Testis (tissue), 2 donors: ENCODE measurements around the gene BCAS3.

Experiments used
- POLR2A ChIP-seq: fragments of 450-650 bp; IDR thresholded peaks from one replicate; pipeline ENCODE4 v1.6.1; 2017; ENCODE audit warnings: antibody characterized with exemption, mild to moderate bottlenecking, moderate library complexity
- TF ChIP-seq, protein P1 (sequence below), 3 experiments: fragments of 450-650 bp in 2 of 3; fragments of 200-600 bp in 1 of 3; sonication (generic) in 1 of 3; IDR thresholded peaks; one replicate each; pipeline ENCODE4 v1.5.1; 2016 to 2019; ENCODE audit warnings: antibody characterized with exemption in 3 of 3, mild to moderate bottlenecking in 2 of 3, moderate library complexity in 1 of 3

DNA sequence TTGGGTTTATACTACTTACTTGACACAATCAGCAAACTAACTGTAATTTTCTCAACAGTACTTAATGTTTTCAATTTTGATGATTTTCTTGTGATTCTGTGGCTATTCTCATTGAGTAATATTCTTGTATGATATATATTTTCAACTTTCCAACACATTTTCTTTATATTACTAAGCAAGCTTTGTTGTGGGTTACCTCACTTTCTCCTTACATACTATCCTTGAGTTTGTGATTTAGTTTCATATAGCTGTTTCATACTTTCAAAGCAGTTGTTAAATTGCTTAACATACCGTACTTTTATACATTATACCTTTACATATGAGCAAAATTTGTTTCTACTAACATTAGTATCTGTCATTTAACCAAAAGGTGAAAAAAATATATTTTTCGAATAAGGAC, 197.1 kb downstream of the BCAS3 start:
- TF ChIP-seq, protein P1, sequence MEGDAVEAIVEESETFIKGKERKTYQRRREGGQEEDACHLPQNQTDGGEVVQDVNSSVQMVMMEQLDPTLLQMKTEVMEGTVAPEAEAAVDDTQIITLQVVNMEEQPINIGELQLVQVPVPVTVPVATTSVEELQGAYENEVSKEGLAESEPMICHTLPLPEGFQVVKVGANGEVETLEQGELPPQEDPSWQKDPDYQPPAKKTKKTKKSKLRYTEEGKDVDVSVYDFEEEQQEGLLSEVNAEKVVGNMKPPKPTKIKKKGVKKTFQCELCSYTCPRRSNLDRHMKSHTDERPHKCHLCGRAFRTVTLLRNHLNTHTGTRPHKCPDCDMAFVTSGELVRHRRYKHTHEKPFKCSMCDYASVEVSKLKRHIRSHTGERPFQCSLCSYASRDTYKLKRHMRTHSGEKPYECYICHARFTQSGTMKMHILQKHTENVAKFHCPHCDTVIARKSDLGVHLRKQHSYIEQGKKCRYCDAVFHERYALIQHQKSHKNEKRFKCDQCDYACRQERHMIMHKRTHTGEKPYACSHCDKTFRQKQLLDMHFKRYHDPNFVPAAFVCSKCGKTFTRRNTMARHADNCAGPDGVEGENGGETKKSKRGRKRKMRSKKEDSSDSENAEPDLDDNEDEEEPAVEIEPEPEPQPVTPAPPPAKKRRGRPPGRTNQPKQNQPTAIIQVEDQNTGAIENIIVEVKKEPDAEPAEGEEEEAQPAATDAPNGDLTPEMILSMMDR (IDR thresholded peaks at IDR 0.05), result no peak
- TF ChIP-seq POLR2A, result no peak
